Lower leg skin (tissue), 3 donors: Measurements from ENCODE around the gene LDAH.

Experiments used
- CTCF ChIP-seq, 3 donors: fragments of 450-650 bp; IDR thresholded peaks; one replicate each; pipeline ENCODE4 v1.5.1; 2016; ENCODE audit warnings: antibody characterized with exemption in 3 of 3, mild to moderate bottlenecking in 3 of 3, moderate library complexity in 2 of 3
- POLR2A ChIP-seq, 2 donors: fragments of 450-650 bp; IDR thresholded peaks; one replicate each; pipeline ENCODE4 v1.6.1; 2016 to 2017; ENCODE audit warnings: antibody characterized with exemption in 2 of 2, mild to moderate bottlenecking in 1 of 2, moderate library complexity in 1 of 2

DNA sequence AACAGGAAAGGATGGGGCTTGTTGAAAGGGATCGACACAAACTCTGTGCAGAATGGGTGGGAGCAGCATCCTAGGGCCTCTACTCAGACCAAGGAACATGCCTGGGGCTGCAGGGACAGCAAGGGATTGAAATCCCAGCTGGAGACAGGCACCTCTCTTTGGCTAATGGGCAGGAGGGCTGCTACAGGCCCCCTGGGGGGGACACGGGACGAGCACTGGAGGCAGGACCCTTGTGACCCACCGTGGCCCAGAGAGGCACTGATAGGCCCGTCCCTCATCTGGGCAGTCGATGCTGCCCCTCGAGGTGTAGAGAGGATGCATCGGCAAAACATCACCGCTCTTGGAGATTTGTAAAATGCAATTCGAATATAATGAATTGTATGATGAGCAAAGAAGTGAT, 177.1 kb downstream of the LDAH start:
- no peak for TF ChIP-seq POLR2A (IDR thresholded peaks at IDR 0.05)
- TF ChIP-seq CTCF (IDR thresholded peaks at IDR 0.05), result no peak
